ENCODE measurements around the gene CAPN8.

Gene CAPN8

GRCh38 chr1:223710179-223711133 lies 45.0 kb upstream of the CAPN8 start:
- H3K4me2 ChIP-seq = no peak overlapping the region
- no peak overlapping the region for H3K27ac ChIP-seq
- H4K20me1 ChIP-seq = no peaks in the 10 kb centered on the region
- no peaks in the 10 kb centered on the region for H3K36me3 ChIP-seq
- TF ChIP-seq Cebpa-rat (IDR thresholded peaks at IDR 0.05) = no peak
- H3K9ac ChIP-seq = no peak overlapping the region
- H3K4me3 ChIP-seq = no peak overlapping the region
- H3K9me3 ChIP-seq = no peaks in the 10 kb centered on the region
- no peaks in the 10 kb centered on the region for H3K27me3 ChIP-seq
- H3K4me1 ChIP-seq = peaks cover 32% of the 10 kb centered on the region

GRCh38 chr1:223709598-223709997 lies 44.1 kb upstream of the CAPN8 start:
- Histone ChIP-seq H3K4me3 (no peak overlapping the region), H3K9me3 (no peaks in the 10 kb centered on the region), H3K27me3 (no peaks in the 10 kb centered on the region), H3K4me1 (peaks cover 23% of the 10 kb centered on the region), H4K20me1 (no peaks in the 10 kb centered on the region), H3K4me2 (no peak overlapping the region), H3K27ac (no peak overlapping the region), H3K36me3 (no peaks in the 10 kb centered on the region), H3K9ac (no peak overlapping the region)
- no peak for TF ChIP-seq Cebpa-rat (IDR thresholded peaks at IDR 0.05)

GRCh38 chr1:223708651-223709268 lies 43.3 kb upstream of the CAPN8 start:
- Histone ChIP-seq H4K20me1 (no peaks in the 10 kb centered on the region), H3K9ac (no peak overlapping the region), H3K4me3 (no peak overlapping the region), H3K36me3 (no peaks in the 10 kb centered on the region), H3K27me3 (no peaks in the 10 kb centered on the region), H3K9me3 (no peaks in the 10 kb centered on the region), H3K4me1 (peaks cover 17% of the 10 kb centered on the region), H3K4me2 (no peak overlapping the region), H3K27ac (no peak overlapping the region)
- TF ChIP-seq Cebpa-rat (IDR thresholded peaks at IDR 0.05) = no peak

GRCh38 chr1:223708001-223708359 lies 42.5 kb upstream of the CAPN8 start:
- Histone ChIP-seq H3K4me1 (peaks cover 9% of the 10 kb centered on the region; the same call in 1 of the 2 replicates), H3K9me3 (no peaks in the 10 kb centered on the region), H3K36me3 (no peaks in the 10 kb centered on the region), H3K4me3 (no peak overlapping the region), H4K20me1 (no peaks in the 10 kb centered on the region), H3K9ac (no peak overlapping the region), H3K27ac (no peak overlapping the region), H3K4me2 (no peak overlapping the region), H3K27me3 (no peaks in the 10 kb centered on the region)
- TF ChIP-seq Cebpa-rat (IDR thresholded peaks at IDR 0.05) = no peak

- no peaks in the 10 kb centered on the region for H3K27me3 ChIP-seq
- H4K20me1 ChIP-seq = no peaks in the 10 kb centered on the region
- H3K4me3 ChIP-seq = no peak overlapping the region
- no peak overlapping the region for H3K4me2 ChIP-seq
- no peaks in the 10 kb centered on the region for H3K36me3 ChIP-seq
- no peak overlapping the region for H3K27ac ChIP-seq
- no peak for TF ChIP-seq Cebpa-rat (IDR thresholded peaks at IDR 0.05)
- H3K9ac ChIP-seq = no peak overlapping the region
- H3K9me3 ChIP-seq = no peaks in the 10 kb centered on the region
- H3K4me1 ChIP-seq = peaks cover 9% of the 10 kb centered on the region; the same call in 1 of the 2 replicates
Measured at GRCh38 chr1:223707256-223708000, 41.9 kb upstream of the CAPN8 start.

GRCh38 chr1:223706077-223706973 lies 40.8 kb upstream of the CAPN8 start:
- TF ChIP-seq Cebpa-rat (IDR thresholded peaks at IDR 0.05) = no peak
- Histone ChIP-seq H4K20me1 (no peaks in the 10 kb centered on the region), H3K4me1 (peaks cover 9% of the 10 kb centered on the region; the same call in 1 of the 2 replicates), H3K9me3 (no peaks in the 10 kb centered on the region), H3K4me3 (no peak overlapping the region), H3K36me3 (no peaks in the 10 kb centered on the region), H3K4me2 (0 out of 2 replicates have a peak overlapping the region, but pooled peaks have one; percentile 34), H3K9ac (no peak overlapping the region), H3K27me3 (no peaks in the 10 kb centered on the region), H3K27ac (no peak overlapping the region)

- no peak overlapping the region for H3K27ac ChIP-seq
- TF ChIP-seq Cebpa-rat (IDR thresholded peaks at IDR 0.05) = no peak
- no peaks in the 10 kb centered on the region for H4K20me1 ChIP-seq
- H3K4me3 ChIP-seq = no peak overlapping the region
- peaks cover 9% of the 10 kb centered on the region; the same call in 1 of the 2 replicates for H3K4me1 ChIP-seq
- H3K27me3 ChIP-seq = no peaks in the 10 kb centered on the region
- H3K36me3 ChIP-seq = no peaks in the 10 kb centered on the region
- no peak overlapping the region for H3K9ac ChIP-seq
- H3K9me3 ChIP-seq = no peaks in the 10 kb centered on the region
- no peak overlapping the region for H3K4me2 ChIP-seq
Measured at GRCh38 chr1:223704921-223705878, 39.7 kb upstream of the CAPN8 start.

GRCh38 chr1:223703668-223704013 lies 38.1 kb upstream of the CAPN8 start:
- Histone ChIP-seq H3K4me1 (peaks cover 9% of the 10 kb centered on the region; the same call in 1 of the 2 replicates), H3K9me3 (no peaks in the 10 kb centered on the region), H3K9ac (no peak overlapping the region), H3K27ac (no peak overlapping the region), H3K4me3 (no peak overlapping the region), H3K4me2 (no peak overlapping the region), H3K27me3 (no peaks in the 10 kb centered on the region), H4K20me1 (no peaks in the 10 kb centered on the region), H3K36me3 (no peaks in the 10 kb centered on the region)
- TF ChIP-seq Cebpa-rat (IDR thresholded peaks at IDR 0.05) = no peak
